DMS 273 (cell line): ENCODE results near the gene GOLGA8B.
"Not testable (repeated sequence)": the region's sequence is repeated elsewhere in the genome, so short reads cannot be mapped to it uniquely, and the experiment has no call there.

Source experiments
- DNase-seq: peaks from one replicate; lab custom pipeline; 2025; ENCODE audit not compliant: unreplicated experiment; lab: John Stamatoyannopoulos, UW

GOLGA8B gene

GRCh38 chr15:34564711-34565110, 18.7 kb downstream of the GOLGA8B start:
- DNase-seq: not testable (repeated sequence)

GRCh38 chr15:34560814-34561213, 22.6 kb downstream of the GOLGA8B start:
- DNase-seq: not testable (repeated sequence)

GRCh38 chr15:34559764-34560163, 23.7 kb downstream of the GOLGA8B start:
- not testable (repeated sequence) for DNase-seq

- not testable (repeated sequence) for DNase-seq
Measured at GRCh38 chr15:34555162-34555561, 28.3 kb downstream of the GOLGA8B start.

GRCh38 chr15:34554716-34555115, 28.7 kb downstream of the GOLGA8B start:
- not testable (repeated sequence) for DNase-seq

GRCh38 chr15:34554126-34554525, 29.3 kb downstream of the GOLGA8B start:
- not testable (repeated sequence) for DNase-seq

- DNase-seq: not testable (repeated sequence)
Measured at GRCh38 chr15:34550129-34550528, 33.3 kb downstream of the GOLGA8B start.

- not testable (repeated sequence) for DNase-seq
Measured at GRCh38 chr15:34549381-34549809, 34.1 kb downstream of the GOLGA8B start.

GRCh38 chr15:34543860-34544649, 39.4 kb downstream of the GOLGA8B start:
- not testable (repeated sequence) for DNase-seq

GRCh38 chr15:34535857-34536256, 47.6 kb downstream of the GOLGA8B start:
- DNase-seq: not testable (repeated sequence)
